Mucosa of descending colon (tissue), 3 donors: Measurements from ENCODE around the gene KLHL30. TPM values are rescaled to one million over a fixed set of nuclear protein-coding genes. Genes with fewer than 3 reads are reported as not detected.

Experiments
- ATAC-seq: fragments of 200-7000 bp; cut with Tn5 transposase; one replicate; pipeline ENCODE4 v1.9.1; 2020; ENCODE audit warnings: mild to moderate bottlenecking, moderate library complexity
- DNase-seq, 3 donors: peaks; one replicate each; pipeline ENCODE4 v3.0.0-alpha.2; 2020
- H3K36me3 ChIP-seq: fragments of 200-600 bp; one replicate; pipeline ENCODE4 v1.8.0; 2021; ENCODE audit warnings: low read depth, mild to moderate bottlenecking
- H3K4me1 ChIP-seq: fragments of 200-600 bp; one replicate; pipeline ENCODE4 v1.8.0; 2021; ENCODE audit warnings: low read depth, mild to moderate bottlenecking
- H3K4me3 ChIP-seq: fragments of 200-600 bp; one replicate; pipeline ENCODE4 v1.8.0; 2021; ENCODE audit warnings: mild to moderate bottlenecking
- H3K9me3 ChIP-seq: fragments of 200-600 bp; one replicate; pipeline ENCODE4 v1.8.0; 2021; ENCODE audit warnings: mild to moderate bottlenecking
- CTCF ChIP-seq: fragments of 200-600 bp; IDR thresholded peaks from one replicate; pipeline ENCODE4 v1.8.0; 2022; ENCODE audit warnings: antibody characterized with exemption, mild to moderate bottlenecking
- intact Hi-C, 2 donors: fragments of 100-400 bp; cut with DNase I in 1 of 2; cut with micrococcal nuclease in 1 of 2; formaldehyde crosslinking; loops; one replicate each; pipeline versions ENCODE4 v1.11.0 to v1.11.1; 2022; cut with DNase I, micrococcal nuclease
- total RNA-seq, 3 donors: library from RNA; stranded (reverse); fragmentation: NEBNext Ultra II Directional in 2 of 3; extraction: Animal tissue kit (Norgen Biotek cat#: 25700) in 2 of 3; gene quantifications; one replicate each; pipeline versions ENCODE4 v1.2.1 to v1.2.4, GENCODE V29; 2021 to 2023
- donor health status: DM: no; HTN: no; CAD: no; lungs with moderate emphysema.
- donor health status: DM: no; HTN: no; CAD: no.
- donor health status: DM: no; HTN: yes; CAD: no.

Gene KLHL30
- total RNA-seq, 3 donors from 2014 or later, result 0.17 to 1.1 (median 0.24) TPM

DNA sequence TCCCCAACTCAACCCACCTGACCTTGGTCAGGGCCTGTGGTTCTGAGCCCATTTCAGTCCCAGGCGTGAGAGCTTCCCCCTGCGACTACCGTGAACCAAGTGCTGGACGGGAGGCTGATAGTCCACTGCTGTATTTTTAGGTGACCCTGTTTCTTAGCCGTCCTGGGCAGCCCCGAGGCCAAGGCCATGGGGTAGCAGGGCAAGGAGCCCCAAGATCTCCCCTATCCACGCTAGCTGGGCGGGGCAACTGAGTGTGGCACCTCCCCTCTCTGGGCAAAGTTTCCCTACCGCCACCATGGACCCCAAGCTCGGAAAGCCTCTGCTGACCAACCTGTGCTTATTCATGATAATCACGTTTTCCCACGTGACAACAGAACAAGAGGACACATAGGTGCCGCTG, 583 bp upstream of the KLHL30 start:
- peak in 1 of 3 donors; percentile 10 for DNase-seq
- H3K4me3 ChIP-seq, result no peak overlapping the region
- ATAC-seq, result no peak
- H3K4me1 ChIP-seq, result peaks cover 16% of the 10 kb centered on the region
- intact Hi-C loops, result no loop called here
- no peaks in the 10 kb centered on the region for H3K9me3 ChIP-seq
- no peaks in the 10 kb centered on the region for H3K36me3 ChIP-seq
- no peak for TF ChIP-seq CTCF

DNA sequence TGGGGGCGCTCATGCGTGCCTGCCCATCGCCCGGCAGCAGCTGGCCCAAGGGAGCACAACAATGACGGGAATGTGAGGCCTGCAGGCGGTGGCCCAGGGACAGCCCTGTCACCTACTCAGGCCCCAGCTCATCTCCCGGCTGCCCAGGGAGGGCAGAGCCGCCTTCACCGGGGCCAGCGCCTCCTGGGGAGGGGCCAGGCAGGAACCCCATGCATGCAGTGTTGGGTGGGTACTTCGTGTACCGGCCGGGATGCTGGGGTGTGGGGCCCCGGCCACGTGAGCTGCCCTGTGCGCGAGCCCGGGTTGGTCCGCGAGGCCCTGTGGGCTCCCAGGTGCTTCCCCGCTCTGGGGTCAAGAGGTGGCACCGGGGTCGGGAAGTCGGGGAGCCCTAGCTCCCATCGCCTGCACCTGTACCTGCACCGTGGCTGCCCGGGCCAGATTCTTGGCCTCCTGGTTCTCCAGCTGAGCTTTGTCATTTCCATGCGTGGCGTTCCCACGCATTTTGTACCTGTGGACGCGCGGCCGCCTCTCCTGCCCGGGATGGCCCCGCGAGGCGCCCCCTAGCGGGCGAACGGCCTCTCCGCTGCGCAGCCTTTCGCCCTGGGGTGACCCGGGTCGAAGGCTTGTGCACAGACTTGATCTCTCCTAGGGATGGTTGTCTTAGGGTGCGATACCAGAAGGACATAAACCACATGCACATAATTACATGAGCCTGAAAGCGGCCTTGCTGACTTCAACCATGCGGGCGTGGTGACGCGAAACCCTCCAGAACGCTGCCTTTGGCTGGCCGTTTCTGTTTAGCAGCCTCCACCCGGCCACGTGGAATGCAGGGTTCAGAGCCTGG, 950 bp downstream of the KLHL30 start:
- TF ChIP-seq CTCF, result peak; percentile 52
- no peaks in the 10 kb centered on the region for H3K9me3 ChIP-seq
- peaks cover 19% of the 10 kb centered on the region for H3K4me1 ChIP-seq
- DNase-seq (no peak), ATAC-seq (no peak)
- intact Hi-C loops, result no loop called here
- no peaks in the 10 kb centered on the region for H3K36me3 ChIP-seq
- no peak overlapping the region for H3K4me3 ChIP-seq

DNA sequence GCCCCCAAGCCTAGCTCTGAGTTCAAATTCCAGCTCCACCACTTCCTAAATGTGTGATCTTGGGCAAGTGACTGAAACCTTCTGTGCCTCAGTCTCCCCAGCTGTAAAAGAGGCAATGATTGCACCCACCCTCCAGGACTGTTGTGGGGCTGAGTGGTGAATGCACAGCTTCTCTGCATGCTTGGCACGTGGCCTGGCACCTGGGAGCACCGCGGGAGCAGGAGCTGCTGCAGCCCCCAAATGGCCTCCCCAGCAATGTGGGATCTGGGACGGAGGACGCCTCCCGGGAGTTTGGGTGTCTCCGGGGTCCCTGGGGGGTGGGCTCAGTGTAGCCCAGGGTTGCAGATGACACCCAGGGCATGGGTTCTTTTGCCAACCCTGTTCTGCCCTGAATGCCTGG, 1.6 kb downstream of the KLHL30 start:
- intact Hi-C loops, result no loop called here
- TF ChIP-seq CTCF, result no peak
- DNase-seq (no peak), ATAC-seq (no peak)
- Histone ChIP-seq H3K4me1 (peaks cover 19% of the 10 kb centered on the region), H3K36me3 (no peaks in the 10 kb centered on the region), H3K9me3 (no peaks in the 10 kb centered on the region), H3K4me3 (no peak overlapping the region)

GRCh38 chr2:238140721-238141540, 2.5 kb downstream of the KLHL30 start:
- TF ChIP-seq CTCF, result no peak
- ATAC-seq, result no peak
- Histone ChIP-seq H3K36me3 (no peaks in the 10 kb centered on the region), H3K4me1 (peaks cover 19% of the 10 kb centered on the region), H3K9me3 (no peaks in the 10 kb centered on the region), H3K4me3 (no peak overlapping the region)
- DNase-seq, result no peak
- intact Hi-C loops, result no loop called here

GRCh38 chr2:238141541-238142318, 3.3 kb downstream of the KLHL30 start:
- Histone ChIP-seq H3K36me3 (no peaks in the 10 kb centered on the region), H3K9me3 (no peaks in the 10 kb centered on the region), H3K4me1 (peaks cover 19% of the 10 kb centered on the region), H3K4me3 (no peak overlapping the region)
- TF ChIP-seq CTCF, result no peak
- intact Hi-C loops, result no loop called here
- peak; percentile 94 for ATAC-seq
- peak; percentile 90 to 94 (median 93) for DNase-seq
